Endothelial cell of umbilical vein (primary cell): ENCODE data around the gene CTNNA2. TPM values are rescaled to one million over a fixed set of nuclear protein-coding genes. Genes with fewer than 3 reads are reported as not detected.

ENCODE experiments used
- BruUV-seq: library from RNA; stranded (reverse); fragments of 400-500 nt; replicated peaks from 2 replicates; lab custom pipeline; 2021; lab: Mats Ljungman, UMichigan
- CTCF ChIA-PET: fragments of 300-600, 350-600 bp; sonication (Branson Sonifier 250); formaldehyde crosslinking; loops from one replicate; lab custom pipeline; 2021; ENCODE audit warnings: antibody characterized with exemption, inconsistent platforms; lab: Charles Lee
- POLR2A ChIA-PET: fragments of 300-600, 350-600 bp; sonication (Branson Sonifier 250); formaldehyde crosslinking; loops from one replicate; lab custom pipeline; 2021; ENCODE audit warnings: antibody characterized with exemption, inconsistent platforms; lab: Charles Lee
- DNase-seq: peaks from one replicate; pipeline ENCODE4 v3.0.0-alpha.2; 2011; ENCODE audit warnings: low read depth, low spot score
- FAIRE-seq: peaks from 2 replicates; lab custom pipeline; 2011; peaks lifted over from hg19 to GRCh38; lab: Jason Lieb, UNC
- H2AFZ ChIP-seq: 2 replicates; pipeline ENCODE4 v1.6.0; 2012; ENCODE audit warnings: low read depth, low read length, control low read depth, inconsistent platforms
- H3K27ac ChIP-seq: 2 replicates; pipeline ENCODE4 v1.5.1; 2011; ENCODE audit warnings: low read depth, mild to moderate bottlenecking, control low read depth, low read length, moderate library complexity; ENCODE audit not compliant: insufficient read depth
- H3K27me3 ChIP-seq, 2 experiments: 2 replicates each; pipeline versions ENCODE4 v1.6.0 to v1.6.1; 2011; ENCODE audit warnings: low read length in 2 of 2, mixed read lengths in 1 of 2; ENCODE audit not compliant: control insufficient read depth in 2 of 2, insufficient read depth in 2 of 2
- H3K36me3 ChIP-seq, 2 experiments: 2 replicates in 1 of 2; 3 replicates in 1 of 2; pipeline ENCODE4 v1.5.1; 2011; ENCODE audit warnings: low read length in 2 of 2, mild to moderate bottlenecking in 1 of 2, moderate library complexity in 1 of 2; ENCODE audit not compliant: control insufficient read depth in 2 of 2, insufficient read depth in 2 of 2; ENCODE audit errors: extremely low read depth in 1 of 2
- H3K4me1 ChIP-seq: 3 replicates; pipeline ENCODE4 v1.5.1; 2011; ENCODE audit warnings: mild to moderate bottlenecking, low read length; ENCODE audit not compliant: control insufficient read depth, insufficient read depth; ENCODE audit errors: extremely low read depth
- H3K4me2 ChIP-seq: 2 replicates; pipeline ENCODE4 v1.6.1; 2011; ENCODE audit warnings: low read length, control low read depth, mixed read lengths; ENCODE audit not compliant: insufficient read depth
- H3K4me3 ChIP-seq, 3 experiments: fragments of 200-600 bp in 1 of 3; sonication (generic), shearing (Covaris generic) in 1 of 3; replicated peaks in 1 of 3; 2 replicates each; pipeline ENCODE4 v1.5.1; 2011 to 2016; ENCODE audit warnings: control low read depth in 3 of 3, low read length in 3 of 3, mild to moderate bottlenecking in 2 of 3, inconsistent platforms in 1 of 3, low read depth in 1 of 3, moderate library complexity in 1 of 3; ENCODE audit not compliant: insufficient read depth in 1 of 3
- H3K79me2 ChIP-seq: 2 replicates; pipeline ENCODE4 v1.6.0; 2012; ENCODE audit warnings: low read length, inconsistent platforms; ENCODE audit not compliant: control insufficient read depth, insufficient read depth
- H3K9ac ChIP-seq: replicated peaks from 2 replicates; pipeline ENCODE3; 2011; ENCODE audit warnings: low read length, control low read depth; ENCODE audit not compliant: insufficient read depth; ENCODE audit errors: extremely low read depth
- H3K9me1 ChIP-seq: replicated peaks from 3 replicates; pipeline ENCODE4 v1.6.0; 2011; ENCODE audit warnings: mild to moderate bottlenecking, low read length; ENCODE audit not compliant: control insufficient read depth, insufficient read depth; ENCODE audit errors: extremely low read depth
- H3K9me3 ChIP-seq: replicated peaks from 2 replicates; pipeline ENCODE4 v1.5.1; 2012; ENCODE audit warnings: low read length, inconsistent platforms; ENCODE audit not compliant: control insufficient read depth, insufficient read depth
- H4K20me1 ChIP-seq: replicated peaks from 2 replicates; pipeline ENCODE3; 2011; ENCODE audit warnings: mild to moderate bottlenecking, low read length; ENCODE audit not compliant: control insufficient read depth, insufficient read depth; ENCODE audit errors: extremely low read depth
- GATA2 ChIP-seq: IDR thresholded peaks from 2 replicates; pipeline ENCODE4 v1.7.0; 2011; ENCODE audit warnings: low read depth, mild to moderate bottlenecking, moderate library complexity, mixed read lengths, low read length; ENCODE audit not compliant: insufficient read length, insufficient read depth
- POLR2A ChIP-seq: IDR thresholded peaks from 2 replicates; pipeline ENCODE4 v1.6.1; 2012; ENCODE audit warnings: low read depth, mild to moderate bottlenecking, control low read depth, low read length
- POLR2AphosphoS5 ChIP-seq: IDR thresholded peaks from 2 replicates; pipeline ENCODE4 v1.6.1; 2012; ENCODE audit warnings: low read depth, mild to moderate bottlenecking, control low read depth, low read length, moderate library complexity; ENCODE audit not compliant: insufficient read depth
- dilution Hi-C: fragments of 300-500 bp; cut with MboI; formaldehyde crosslinking; loops from one replicate; pipeline ENCODE4 v1.15.0; 2019; ENCODE audit warnings: low sequenced_read_pairs; ENCODE audit not compliant: extremely low pct_ligation_motif_present
- intact Hi-C: fragments of 100-400 bp; cut with micrococcal nuclease; formaldehyde crosslinking; loops from one replicate; pipeline ENCODE4 v1.10.0; 2022
- polyA plus RNA-seq, 4 experiments: library from polyadenylated mRNA; depleted of rRNA in 3 of 4; stranded (reverse) in 3 of 4; unstranded in 1 of 4; fragments of >200 nt; gene quantifications; 2 replicates each; pipeline versions ENCODE4 v1.2.1 to v1.2.3, GENCODE V29; 2011 to 2012; ENCODE audit warnings: missing spikeins in 1 of 4
- total RNA-seq: library from RNA; stranded (reverse); gene quantifications from 2 replicates; pipeline ENCODE4 v1.2.3, GENCODE V29; 2021
- TF ChIP-seq, protein P1 (sequence below), 2 donors: IDR thresholded peaks; 1 replicate in 1 of 2; 2 replicates in 1 of 2; pipeline ENCODE4 v1.5.1; 2011; ENCODE audit warnings: low read length in 2 of 2, mild to moderate bottlenecking in 2 of 2, moderate library complexity in 2 of 2, control low read depth in 1 of 2, inconsistent platforms in 1 of 2, low read depth in 1 of 2; ENCODE audit not compliant: insufficient read depth in 1 of 2; ENCODE audit errors: extremely low read depth in 1 of 2
- TF ChIP-seq, protein P2 (sequence below): IDR thresholded peaks from 2 replicates; pipeline ENCODE4 v1.6.1; 2011; ENCODE audit not compliant: insufficient read depth, insufficient read length

CTNNA2 gene
- total and polyA plus RNA-seq, 2 donors (not counting 3 experiments of a cell fraction or from before 2014, with no cell fraction given), result not detected

DNA sequence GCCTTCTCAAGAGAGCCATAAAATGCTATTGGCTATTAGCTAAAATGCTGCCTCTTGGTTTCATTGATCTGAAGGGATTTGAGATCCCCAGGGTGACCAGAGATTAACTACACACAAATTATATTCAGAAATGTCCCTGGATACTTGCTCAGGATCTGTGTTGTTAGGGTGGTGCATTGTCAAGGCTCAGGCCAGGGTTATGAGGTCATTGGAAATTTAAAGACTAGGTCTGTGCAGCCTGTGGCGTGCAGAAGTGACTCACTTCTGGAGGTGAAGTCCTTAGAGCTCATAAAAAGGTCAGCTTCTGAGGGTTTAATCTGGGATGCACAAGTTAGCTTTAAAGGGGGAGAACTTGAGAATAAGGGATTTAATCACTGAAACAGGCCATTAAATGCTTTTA lies 768.2 kb downstream of the CTNNA2 start:
- H3K4me3 ChIP-seq, result no peak overlapping the region
- ChIA-PET CTCF (no interaction called here), POLR2A (no interaction called here)
- H4K20me1 ChIP-seq, result no peaks in the 10 kb centered on the region
- H2AFZ ChIP-seq, result no peak overlapping the region
- H3K9me1 ChIP-seq, result no peaks in the 10 kb centered on the region
- no peaks in the 10 kb centered on the region for H3K27me3 ChIP-seq
- H3K27ac ChIP-seq, result no peak overlapping the region
- intact Hi-C loops (no loop called here), dilution Hi-C loops (no loop called here)
- no peak for FAIRE-seq
- H3K4me1 ChIP-seq, result no peaks in the 10 kb centered on the region
- BruUV-seq, result no TSS peak
- H3K9me3 ChIP-seq, result peaks cover 2% of the 10 kb centered on the region
- no peaks in the 10 kb centered on the region for H3K79me2 ChIP-seq
- no peak overlapping the region for H3K9ac ChIP-seq
- H3K36me3 ChIP-seq, result no peaks in the 10 kb centered on the region
- H3K4me2 ChIP-seq, result no peak overlapping the region
- no peak for DNase-seq
- TF ChIP-seq, protein P1, sequence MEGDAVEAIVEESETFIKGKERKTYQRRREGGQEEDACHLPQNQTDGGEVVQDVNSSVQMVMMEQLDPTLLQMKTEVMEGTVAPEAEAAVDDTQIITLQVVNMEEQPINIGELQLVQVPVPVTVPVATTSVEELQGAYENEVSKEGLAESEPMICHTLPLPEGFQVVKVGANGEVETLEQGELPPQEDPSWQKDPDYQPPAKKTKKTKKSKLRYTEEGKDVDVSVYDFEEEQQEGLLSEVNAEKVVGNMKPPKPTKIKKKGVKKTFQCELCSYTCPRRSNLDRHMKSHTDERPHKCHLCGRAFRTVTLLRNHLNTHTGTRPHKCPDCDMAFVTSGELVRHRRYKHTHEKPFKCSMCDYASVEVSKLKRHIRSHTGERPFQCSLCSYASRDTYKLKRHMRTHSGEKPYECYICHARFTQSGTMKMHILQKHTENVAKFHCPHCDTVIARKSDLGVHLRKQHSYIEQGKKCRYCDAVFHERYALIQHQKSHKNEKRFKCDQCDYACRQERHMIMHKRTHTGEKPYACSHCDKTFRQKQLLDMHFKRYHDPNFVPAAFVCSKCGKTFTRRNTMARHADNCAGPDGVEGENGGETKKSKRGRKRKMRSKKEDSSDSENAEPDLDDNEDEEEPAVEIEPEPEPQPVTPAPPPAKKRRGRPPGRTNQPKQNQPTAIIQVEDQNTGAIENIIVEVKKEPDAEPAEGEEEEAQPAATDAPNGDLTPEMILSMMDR (IDR thresholded peaks at IDR 0.05; ENCODE audit: extremely low read depth in 1 of 2, insufficient read depth in 1 of 2, low read depth in 1 of 2, low read length in 2 of 2), result no peak
- TF ChIP-seq POLR2A, result no peak
- no peak for TF ChIP-seq GATA2

DNA sequence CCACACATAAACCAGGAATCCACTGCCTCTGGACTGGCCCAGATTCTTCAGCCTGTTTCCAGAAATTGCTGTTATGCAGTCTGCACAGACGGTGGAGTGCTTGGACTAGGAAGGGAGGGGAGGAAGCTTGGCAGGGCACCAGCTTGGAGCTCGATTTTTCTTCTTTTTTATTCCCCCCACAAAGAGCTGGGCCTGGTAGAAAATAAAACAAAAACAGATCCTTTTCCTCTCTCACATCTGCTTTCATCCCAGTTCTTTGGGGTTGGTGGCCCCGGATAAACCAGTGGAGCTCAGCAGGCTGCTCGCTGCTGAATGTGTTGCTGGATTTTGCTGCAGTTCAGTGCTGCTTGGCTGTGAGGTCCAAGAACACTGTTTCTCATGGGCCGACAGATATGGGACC lies 775.7 kb downstream of the CTNNA2 start:
- H4K20me1 ChIP-seq, result no peaks in the 10 kb centered on the region
- dilution Hi-C loops (no loop called here), intact Hi-C loops (no loop called here)
- H3K4me2 ChIP-seq, result no peak overlapping the region
- H3K9ac ChIP-seq, result no peak overlapping the region
- H3K27me3 ChIP-seq, result no peaks in the 10 kb centered on the region
- no peak overlapping the region for H2AFZ ChIP-seq
- CTCF ChIA-PET, result no interaction called here
- no peaks in the 10 kb centered on the region for H3K4me1 ChIP-seq
- no peak overlapping the region for H3K27ac ChIP-seq
- no peak for FAIRE-seq
- H3K79me2 ChIP-seq, result no peaks in the 10 kb centered on the region
- H3K9me3 ChIP-seq, result peaks cover 3% of the 10 kb centered on the region
- H3K9me1 ChIP-seq, result no peaks in the 10 kb centered on the region
- no peak for DNase-seq
- no TSS peak for BruUV-seq
- POLR2A ChIA-PET, result no interaction called here
- no peak overlapping the region for H3K4me3 ChIP-seq
- H3K36me3 ChIP-seq, result no peaks in the 10 kb centered on the region
- no peak for TF ChIP-seq POLR2AphosphoS5
- TF ChIP-seq, protein P2, sequence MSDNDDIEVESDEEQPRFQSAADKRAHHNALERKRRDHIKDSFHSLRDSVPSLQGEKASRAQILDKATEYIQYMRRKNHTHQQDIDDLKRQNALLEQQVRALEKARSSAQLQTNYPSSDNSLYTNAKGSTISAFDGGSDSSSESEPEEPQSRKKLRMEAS, result no peak
